Measurements from ENCODE around the gene DOCK9. TPM values are rescaled to one million over a fixed set of nuclear protein-coding genes. Genes with fewer than 3 reads are reported as not detected.

DOCK9 gene
- total RNA-seq, 1 donor from 2014 or later = 97.3 TPM

- peak; percentile 84 for ATAC-seq
These were observed 134.9 kb downstream of the DOCK9 start for GRCh38 chr13:98842858-98843481.

- no peak for ATAC-seq
These were observed 135.8 kb downstream of the DOCK9 start for GRCh38 chr13:98842070-98842469.

- ATAC-seq = peak; percentile 86
These were observed 137.8 kb downstream of the DOCK9 start for GRCh38 chr13:98839856-98840769.

GRCh38 chr13:98838776-98839175, 139.1 kb downstream of the DOCK9 start:
- ATAC-seq = no peak

- ATAC-seq = no peak
These were observed 140.0 kb downstream of the DOCK9 start for GRCh38 chr13:98837896-98838295.

- ATAC-seq = no peak
These were observed 142.7 kb downstream of the DOCK9 start for GRCh38 chr13:98835156-98835555.

GRCh38 chr13:98834254-98834960, 143.5 kb downstream of the DOCK9 start:
- ATAC-seq = peak; percentile 51

- no peak for ATAC-seq
These were observed 146.6 kb downstream of the DOCK9 start for GRCh38 chr13:98831236-98831635.

- ATAC-seq = no peak
These were observed 148.3 kb downstream of the DOCK9 start for GRCh38 chr13:98829541-98829940.

- no peak for ATAC-seq
These were observed 149.2 kb downstream of the DOCK9 start for GRCh38 chr13:98828614-98829013.

- no peak for ATAC-seq
These were observed 150.4 kb downstream of the DOCK9 start for GRCh38 chr13:98827449-98827848.

- no peak for ATAC-seq
These were observed 151.7 kb downstream of the DOCK9 start for GRCh38 chr13:98826146-98826545.

- ATAC-seq = no peak
These were observed 152.2 kb downstream of the DOCK9 start for GRCh38 chr13:98825659-98826058.

- ATAC-seq = no peak
These were observed 153.3 kb downstream of the DOCK9 start for GRCh38 chr13:98824376-98825160.

GRCh38 chr13:98823442-98823841, 154.4 kb downstream of the DOCK9 start:
- peak; percentile 65 for ATAC-seq

- ATAC-seq = no peak
These were observed 155.6 kb downstream of the DOCK9 start for GRCh38 chr13:98822225-98822606.

GRCh38 chr13:98821372-98822224, 156.3 kb downstream of the DOCK9 start:
- ATAC-seq = no peak

GRCh38 chr13:98820744-98821371, 157.0 kb downstream of the DOCK9 start:
- no peak for ATAC-seq

- no peak for ATAC-seq
These were observed 157.6 kb downstream of the DOCK9 start for GRCh38 chr13:98820300-98820699.

GRCh38 chr13:98819382-98820010, 158.4 kb downstream of the DOCK9 start:
- ATAC-seq = no peak

- ATAC-seq = no peak
These were observed 161.5 kb downstream of the DOCK9 start for GRCh38 chr13:98816406-98816805.
